GM12878 (cell line): ENCODE data around the gene BOD1L1. TPM values are rescaled to one million over a fixed set of nuclear protein-coding genes. Genes with fewer than 3 reads are reported as not detected.

Experiments used
- ATF3 ChIP-seq: IDR thresholded peaks from 2 replicates; pipeline ENCODE4 v1.6.1; 2011; ENCODE audit warnings: low read depth, mild to moderate bottlenecking, low read length, moderate library complexity, borderline replicate concordance; ENCODE audit errors: extremely low read depth
- ATF7 ChIP-seq: fragments of 450-650 bp; IDR thresholded peaks from 2 replicates; pipeline ENCODE4 v1.6.1; 2016; ENCODE audit warnings: low read depth, mild to moderate bottlenecking
- BCL11A ChIP-seq: IDR thresholded peaks from 2 replicates; pipeline ENCODE4 v1.6.1; 2011; ENCODE audit warnings: low read depth, low read length
- BHLHE40 ChIP-seq, 2 experiments: fragments of 450-650 bp in 1 of 2; IDR thresholded peaks; 2 replicates each; pipeline ENCODE4 v1.6.1; 2011 to 2017; ENCODE audit warnings: low read depth in 2 of 2, borderline replicate concordance in 1 of 2, improper control_type of control experiment in 1 of 2, low read length in 1 of 2, mild to moderate bottlenecking in 1 of 2
- CHD4 ChIP-seq: fragments of 200-600 bp; sonication (generic); IDR thresholded peaks from 2 replicates; pipeline ENCODE4 v1.6.1; 2016; ENCODE audit warnings: mild to moderate bottlenecking
- FOXK2 ChIP-seq: fragments of 450-650 bp; IDR thresholded peaks from 2 replicates; pipeline ENCODE4 v1.6.1; 2017; ENCODE audit warnings: mild to moderate bottlenecking, moderate library complexity
- HCFC1 ChIP-seq: fragments of 150-350 bp; IDR thresholded peaks from 2 replicates; pipeline ENCODE4 v1.6.1; 2014; ENCODE audit warnings: low read length
- IKZF1 ChIP-seq: fragments of 450-650 bp; conservative IDR thresholded peaks from 2 replicates; pipeline ENCODE4 v1.6.1; 2017; ENCODE audit warnings: antibody characterized with exemption, mild to moderate bottlenecking
- KLF5 ChIP-seq: fragments of 450-650 bp; IDR thresholded peaks from 2 replicates; pipeline ENCODE4 v1.6.1; 2014; ENCODE audit warnings: mild to moderate bottlenecking; ENCODE audit not compliant: partially characterized antibody
- MLLT1 ChIP-seq: fragments of 450-650 bp; IDR thresholded peaks from 2 replicates; pipeline ENCODE4 v1.6.1; 2016; ENCODE audit warnings: mild to moderate bottlenecking
- POLR2AphosphoS2 ChIP-seq: IDR thresholded peaks from 2 replicates; pipeline ENCODE4 v1.6.1; 2011; ENCODE audit warnings: low read depth, mild to moderate bottlenecking, low read length, improper control_type of control experiment, moderate library complexity
- RCOR1 ChIP-seq: conservative IDR thresholded peaks from 2 replicates; pipeline ENCODE4 v1.6.1; 2012; ENCODE audit warnings: low read depth, low read length, improper control_type of control experiment
- SMAD5 ChIP-seq: IDR thresholded peaks from 2 replicates; pipeline ENCODE4 v1.6.1; 2016; ENCODE audit warnings: antibody characterized with exemption, low read depth
- SMARCA5 ChIP-seq: fragments of 450-650 bp; IDR thresholded peaks from 2 replicates; pipeline ENCODE4 v1.6.1; 2017; ENCODE audit warnings: mild to moderate bottlenecking
- SMC3 ChIP-seq: IDR thresholded peaks from 2 replicates; pipeline ENCODE4 v1.6.1; 2011; ENCODE audit warnings: low read length, improper control_type of control experiment, borderline replicate concordance
- ZNF207 ChIP-seq: fragments of 450-650 bp; IDR thresholded peaks from 2 replicates; pipeline ENCODE4 v1.6.1; 2014; ENCODE audit warnings: antibody characterized with exemption, mild to moderate bottlenecking, borderline replicate concordance
- ZSCAN29 ChIP-seq: fragments of 450-650 bp; IDR thresholded peaks from 2 replicates; pipeline ENCODE4 v1.6.1; 2017; ENCODE audit warnings: mild to moderate bottlenecking, moderate library complexity
- polyA plus RNA-seq, 11 experiments: library from polyadenylated mRNA; depleted of rRNA in 4 of 11; unstranded in 6 of 11; stranded (reverse) in 5 of 11; fragments of >200 nt; fragmentation: Nextera tagmentation in 4 of 11; fragmentation: Illumina TruSeq in 1 of 11; extraction: Ambion mirVana in 4 of 11; extraction: Trizol in 1 of 11; gene quantifications; 1 replicate in 1 of 11; 2 replicates in 10 of 11; pipeline versions ENCODE4 v1.2.1 to v1.2.3, GENCODE V29; 2011 to 2016; ENCODE audit warnings: inconsistent platforms in 2 of 11, missing spikeins in 2 of 11, low read depth in 1 of 11
- total RNA-seq, 4 experiments: library from RNA; depleted of rRNA in 3 of 4; stranded (reverse); fragments of >200 nt in 3 of 4; fragmentation: Illumina TruSeq in 1 of 4; extraction: Trizol in 1 of 4; gene quantifications; 2 replicates each; pipeline versions ENCODE4 v1.2.1 to v1.2.3, GENCODE V29; 2013 to 2021
- TF ChIP-seq, protein P1 (sequence below): fragments of 450-650 bp; IDR thresholded peaks from 2 replicates; pipeline ENCODE4 v1.6.1; 2016; ENCODE audit warnings: mild to moderate bottlenecking, moderate library complexity, borderline replicate concordance
- TF ChIP-seq, protein P2 (sequence below), 3 experiments: IDR thresholded peaks in 2 of 3; conservative IDR thresholded peaks in 1 of 3; 2 replicates each; pipeline ENCODE4 v1.5.1; 2011; ENCODE audit warnings: low read depth in 3 of 3, low read length in 3 of 3, mild to moderate bottlenecking in 3 of 3, control low read depth in 2 of 3, moderate library complexity in 2 of 3, inconsistent platforms in 1 of 3, mixed read lengths in 1 of 3; ENCODE audit not compliant: control insufficient read depth in 2 of 3, insufficient read depth in 1 of 3; ENCODE audit errors: extremely low read depth in 1 of 3

BOD1L1 gene
- total and polyA plus RNA-seq, 10 of the 15 experiments (the other 5 are each of a cell fraction or from before 2014, with no cell fraction given) = 6.8 to 41.6 (median 24.3) TPM

- TF ChIP-seq ATF7 (0 out of 2 replicates have a peak, but pooled peaks have one; percentile 14), BHLHE40 (IDR thresholded peaks at IDR 0.05; ENCODE audit: borderline replicate concordance in 1 of 2, low read depth in 2 of 2, low read length in 1 of 2) (peak; percentile 24 to 55; a peak in 2 of 4 replicates), RCOR1 (peak; percentile 28; the same call in 1 of the 2 replicates), MLLT1 (0 out of 2 replicates have a peak, but pooled peaks have one; percentile 20), POLR2AphosphoS2 (no peak), ATF3 (0 out of 2 replicates have a peak, but pooled peaks have one; percentile 9), ZSCAN29 (no peak), KLF5 (peak; percentile 73), SMARCA5 (peak; percentile 76; the same call in 1 of the 2 replicates), SMC3 (peak; percentile 95), CHD4 (no peak), ZNF207 (peak; percentile 70; the same call in 1 of the 2 replicates), SMAD5 (no peak), IKZF1 (peak; percentile 37; the same call in 1 of the 2 replicates), HCFC1 (0 out of 2 replicates have a peak, but pooled peaks have one; percentile 21), BCL11A (no peak), FOXK2 (peak; percentile 49; the same call in 1 of the 2 replicates)
- TF ChIP-seq, protein P1, sequence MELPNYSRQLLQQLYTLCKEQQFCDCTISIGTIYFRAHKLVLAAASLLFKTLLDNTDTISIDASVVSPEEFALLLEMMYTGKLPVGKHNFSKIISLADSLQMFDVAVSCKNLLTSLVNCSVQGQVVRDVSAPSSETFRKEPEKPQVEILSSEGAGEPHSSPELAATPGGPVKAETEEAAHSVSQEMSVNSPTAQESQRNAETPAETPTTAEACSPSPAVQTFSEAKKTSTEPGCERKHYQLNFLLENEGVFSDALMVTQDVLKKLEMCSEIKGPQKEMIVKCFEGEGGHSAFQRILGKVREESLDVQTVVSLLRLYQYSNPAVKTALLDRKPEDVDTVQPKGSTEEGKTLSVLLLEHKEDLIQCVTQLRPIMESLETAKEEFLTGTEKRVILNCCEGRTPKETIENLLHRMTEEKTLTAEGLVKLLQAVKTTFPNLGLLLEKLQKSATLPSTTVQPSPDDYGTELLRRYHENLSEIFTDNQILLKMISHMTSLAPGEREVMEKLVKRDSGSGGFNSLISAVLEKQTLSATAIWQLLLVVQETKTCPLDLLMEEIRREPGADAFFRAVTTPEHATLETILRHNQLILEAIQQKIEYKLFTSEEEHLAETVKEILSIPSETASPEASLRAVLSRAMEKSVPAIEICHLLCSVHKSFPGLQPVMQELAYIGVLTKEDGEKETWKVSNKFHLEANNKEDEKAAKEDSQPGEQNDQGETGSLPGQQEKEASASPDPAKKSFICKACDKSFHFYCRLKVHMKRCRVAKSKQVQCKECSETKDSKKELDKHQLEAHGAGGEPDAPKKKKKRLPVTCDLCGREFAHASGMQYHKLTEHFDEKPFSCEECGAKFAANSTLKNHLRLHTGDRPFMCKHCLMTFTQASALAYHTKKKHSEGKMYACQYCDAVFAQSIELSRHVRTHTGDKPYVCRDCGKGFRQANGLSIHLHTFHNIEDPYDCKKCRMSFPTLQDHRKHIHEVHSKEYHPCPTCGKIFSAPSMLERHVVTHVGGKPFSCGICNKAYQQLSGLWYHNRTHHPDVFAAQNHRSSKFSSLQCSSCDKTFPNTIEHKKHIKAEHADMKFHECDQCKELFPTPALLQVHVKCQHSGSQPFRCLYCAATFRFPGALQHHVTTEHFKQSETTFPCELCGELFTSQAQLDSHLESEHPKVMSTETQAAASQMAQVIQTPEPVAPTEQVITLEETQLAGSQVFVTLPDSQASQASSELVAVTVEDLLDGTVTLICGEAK = no peak
- TF ChIP-seq, protein P2, sequence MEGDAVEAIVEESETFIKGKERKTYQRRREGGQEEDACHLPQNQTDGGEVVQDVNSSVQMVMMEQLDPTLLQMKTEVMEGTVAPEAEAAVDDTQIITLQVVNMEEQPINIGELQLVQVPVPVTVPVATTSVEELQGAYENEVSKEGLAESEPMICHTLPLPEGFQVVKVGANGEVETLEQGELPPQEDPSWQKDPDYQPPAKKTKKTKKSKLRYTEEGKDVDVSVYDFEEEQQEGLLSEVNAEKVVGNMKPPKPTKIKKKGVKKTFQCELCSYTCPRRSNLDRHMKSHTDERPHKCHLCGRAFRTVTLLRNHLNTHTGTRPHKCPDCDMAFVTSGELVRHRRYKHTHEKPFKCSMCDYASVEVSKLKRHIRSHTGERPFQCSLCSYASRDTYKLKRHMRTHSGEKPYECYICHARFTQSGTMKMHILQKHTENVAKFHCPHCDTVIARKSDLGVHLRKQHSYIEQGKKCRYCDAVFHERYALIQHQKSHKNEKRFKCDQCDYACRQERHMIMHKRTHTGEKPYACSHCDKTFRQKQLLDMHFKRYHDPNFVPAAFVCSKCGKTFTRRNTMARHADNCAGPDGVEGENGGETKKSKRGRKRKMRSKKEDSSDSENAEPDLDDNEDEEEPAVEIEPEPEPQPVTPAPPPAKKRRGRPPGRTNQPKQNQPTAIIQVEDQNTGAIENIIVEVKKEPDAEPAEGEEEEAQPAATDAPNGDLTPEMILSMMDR (IDR thresholded peaks at IDR 0.05 in 2 of 3, conservative IDR thresholded peaks at IDR 0.05 in 1 of 3; ENCODE audit: control insufficient read depth in 2 of 3, extremely low read depth in 1 of 3, insufficient read depth in 1 of 3, low read depth in 3 of 3, low read length in 3 of 3) = peak; percentile 78 to 94 (median 82)
Measured at GRCh38 chr4:13548984-13549546, 78.5 kb downstream of the BOD1L1 start (continued).
